ENCODE results near the gene DLL3. TPM values are rescaled to one million over a fixed set of nuclear protein-coding genes. Genes with fewer than 3 reads are reported as not detected.

The DLL3 gene
- total RNA-seq, 1 donor from 2014 or later, result 42.7 TPM

GRCh38 chr19:39467941-39468340, 30.8 kb upstream of the DLL3 start:
- Mint-ChIP-seq H3K9me3 (ENCODE audit: unreplicated experiment) (no peaks in the 10 kb centered on the region), H3K4me3 (ENCODE audit: unreplicated experiment) (peak overlapping the region; percentile 7), H3K27ac (ENCODE audit: unreplicated experiment) (no peak overlapping the region), H3K4me1 (ENCODE audit: unreplicated experiment) (no peaks in the 10 kb centered on the region), H3K27me3 (ENCODE audit: unreplicated experiment) (peaks cover 11% of the 10 kb centered on the region), H3K36me3 (ENCODE audit: low read depth, unreplicated experiment) (peaks cover 60% of the 10 kb centered on the region)
- DNase-seq (ENCODE audit: low spot score), result no peak
- no peak for TF ChIP-seq CTCF (IDR thresholded peaks at IDR 0.05; ENCODE audit: unreplicated experiment)

- no peak overlapping the region for H3K4me3 Mint-ChIP-seq (ENCODE audit: unreplicated experiment)
- DNase-seq (ENCODE audit: low spot score), result no peak
- peaks cover 60% of the 10 kb centered on the region for H3K36me3 Mint-ChIP-seq (ENCODE audit: low read depth, unreplicated experiment)
- H3K4me1 Mint-ChIP-seq (ENCODE audit: unreplicated experiment), result peaks cover 3% of the 10 kb centered on the region
- no peak overlapping the region for H3K27ac Mint-ChIP-seq (ENCODE audit: unreplicated experiment)
- H3K9me3 Mint-ChIP-seq (ENCODE audit: unreplicated experiment), result no peaks in the 10 kb centered on the region
- H3K27me3 Mint-ChIP-seq (ENCODE audit: unreplicated experiment), result peaks cover 11% of the 10 kb centered on the region
- no peak for TF ChIP-seq CTCF (IDR thresholded peaks at IDR 0.05; ENCODE audit: unreplicated experiment)
Observed at GRCh38 chr19:39469036-39469435, 29.7 kb upstream of the DLL3 start.

- Mint-ChIP-seq H3K4me1 (ENCODE audit: unreplicated experiment) (peaks cover 8% of the 10 kb centered on the region), H3K4me3 (ENCODE audit: unreplicated experiment) (peak overlapping the region; percentile 8), H3K36me3 (ENCODE audit: low read depth, unreplicated experiment) (peaks cover 62% of the 10 kb centered on the region), H3K27me3 (ENCODE audit: unreplicated experiment) (peaks cover 11% of the 10 kb centered on the region), H3K9me3 (ENCODE audit: unreplicated experiment) (no peaks in the 10 kb centered on the region), H3K27ac (ENCODE audit: unreplicated experiment) (no peak overlapping the region)
- no peak for TF ChIP-seq CTCF (IDR thresholded peaks at IDR 0.05; ENCODE audit: unreplicated experiment)
- DNase-seq (ENCODE audit: low spot score), result no peak
Observed at GRCh38 chr19:39469567-39469966, 29.2 kb upstream of the DLL3 start.

- Mint-ChIP-seq H3K36me3 (ENCODE audit: low read depth, unreplicated experiment) (peaks cover 54% of the 10 kb centered on the region), H3K27ac (ENCODE audit: unreplicated experiment) (no peak overlapping the region), H3K4me3 (ENCODE audit: unreplicated experiment) (peak overlapping the region; percentile 79), H3K4me1 (ENCODE audit: unreplicated experiment) (peaks cover 19% of the 10 kb centered on the region), H3K9me3 (ENCODE audit: unreplicated experiment) (no peaks in the 10 kb centered on the region), H3K27me3 (ENCODE audit: unreplicated experiment) (peaks cover 7% of the 10 kb centered on the region)
- no peak for DNase-seq (ENCODE audit: low spot score)
- no peak for TF ChIP-seq CTCF (IDR thresholded peaks at IDR 0.05; ENCODE audit: unreplicated experiment)
Observed at GRCh38 chr19:39470724-39471339, 27.9 kb upstream of the DLL3 start.

GRCh38 chr19:39471756-39472536, 26.8 kb upstream of the DLL3 start:
- no peak for TF ChIP-seq CTCF (IDR thresholded peaks at IDR 0.05; ENCODE audit: unreplicated experiment)
- Mint-ChIP-seq H3K4me3 (ENCODE audit: unreplicated experiment) (peak overlapping the region; percentile 79), H3K27me3 (ENCODE audit: unreplicated experiment) (peaks cover 8% of the 10 kb centered on the region), H3K36me3 (ENCODE audit: low read depth, unreplicated experiment) (peaks cover 52% of the 10 kb centered on the region), H3K9me3 (ENCODE audit: unreplicated experiment) (no peaks in the 10 kb centered on the region), H3K4me1 (ENCODE audit: unreplicated experiment) (peaks cover 27% of the 10 kb centered on the region), H3K27ac (ENCODE audit: unreplicated experiment) (no peak overlapping the region)
- DNase-seq (ENCODE audit: low spot score), result no peak

Data from endothelial cell (in vitro differentiated cells).